Keratinocyte (primary cell): ENCODE measurements around the gene SSPN. TPM values are rescaled to one million over a fixed set of nuclear protein-coding genes. Genes with fewer than 3 reads are reported as not detected.

ENCODE experiments used
- DNase-seq: peaks from one replicate; pipeline ENCODE4 v3.0.0-alpha.2; 2011; ENCODE audit warnings: low read depth, missing footprints, low spot score
- FAIRE-seq: peaks from 2 replicates; lab custom pipeline; 2011; peaks lifted over from hg19 to GRCh38; lab: Jason Lieb, UNC
- H2AFZ ChIP-seq: 2 replicates; pipeline ENCODE4 v1.6.0; 2012; ENCODE audit warnings: low read length, control low read depth, inconsistent platforms; ENCODE audit not compliant: control insufficient read depth
- H3K27ac ChIP-seq: 2 replicates; pipeline ENCODE4 v1.5.1; 2011; ENCODE audit warnings: low read length; ENCODE audit not compliant: control insufficient read depth, insufficient read depth
- H3K27me3 ChIP-seq: 3 replicates; pipeline ENCODE4 v1.6.0; 2011; ENCODE audit warnings: low read length; ENCODE audit not compliant: control insufficient read depth, insufficient read depth; ENCODE audit errors: extremely low read depth
- H3K36me3 ChIP-seq, 2 experiments: 2 replicates in 1 of 2; 3 replicates in 1 of 2; pipeline ENCODE4 v1.5.1; 2011; ENCODE audit warnings: low read length in 2 of 2, mild to moderate bottlenecking in 1 of 2; ENCODE audit not compliant: control insufficient read depth in 2 of 2, insufficient read depth in 2 of 2; ENCODE audit errors: extremely low read depth in 1 of 2
- H3K4me1 ChIP-seq: 3 replicates; pipeline ENCODE4 v1.5.1; 2011; ENCODE audit warnings: low read length; ENCODE audit not compliant: control insufficient read depth, insufficient read depth; ENCODE audit errors: extremely low read depth
- H3K4me2 ChIP-seq: 3 replicates; pipeline ENCODE4 v1.6.0; 2011; ENCODE audit warnings: low read depth, low read length; ENCODE audit not compliant: control insufficient read depth, insufficient read depth; ENCODE audit errors: extremely low read depth
- H3K4me3 ChIP-seq, 3 experiments: fragments of 200-600 bp in 1 of 3; sonication (generic) in 1 of 3; 2 replicates in 2 of 3; 3 replicates in 1 of 3; pipeline ENCODE4 v1.5.1; 2011 to 2016; ENCODE audit warnings: low read length in 3 of 3, mild to moderate bottlenecking in 3 of 3, control low read depth in 2 of 3, inconsistent platforms in 1 of 3, low read depth in 1 of 3, mixed read lengths in 1 of 3, mixed run types in 1 of 3, moderate library complexity in 1 of 3; ENCODE audit not compliant: control insufficient read depth in 2 of 3, insufficient read depth in 2 of 3; ENCODE audit errors: extremely low read depth in 1 of 3
- H3K79me2 ChIP-seq: 2 replicates; pipeline ENCODE4 v1.6.0; 2012; ENCODE audit warnings: low read length; ENCODE audit not compliant: control insufficient read depth, insufficient read depth
- H3K9ac ChIP-seq: 3 replicates; pipeline ENCODE4 v1.6.0; 2011; ENCODE audit warnings: low read length; ENCODE audit not compliant: control insufficient read depth, insufficient read depth; ENCODE audit errors: extremely low read depth
- H3K9me1 ChIP-seq: 3 replicates; pipeline ENCODE4 v1.6.0; 2011; ENCODE audit warnings: low read length; ENCODE audit not compliant: control insufficient read depth, insufficient read depth; ENCODE audit errors: extremely low read depth
- H3K9me3 ChIP-seq: 2 replicates; pipeline ENCODE4 v1.5.1; 2012; ENCODE audit warnings: low read depth, low read length; ENCODE audit not compliant: control insufficient read depth
- H4K20me1 ChIP-seq: 3 replicates; pipeline ENCODE4 v1.6.0; 2011; ENCODE audit warnings: low read length; ENCODE audit not compliant: control insufficient read depth, insufficient read depth; ENCODE audit errors: extremely low read depth
- EZH2 ChIP-seq: IDR thresholded peaks from one replicate; pipeline ENCODE4 v1.6.1; 2012; ENCODE audit warnings: inconsistent platforms, mild to moderate bottlenecking, low read length, moderate library complexity
- dilution Hi-C: fragments of 300-500 bp; cut with MboI; formaldehyde crosslinking; loops from one replicate; pipeline ENCODE4 v1.7.0; 2020; ENCODE audit warnings: low sequenced_read_pairs; ENCODE audit not compliant: extremely low pct_ligation_motif_present
- polyA plus RNA-seq, 5 experiments: library from polyadenylated mRNA; depleted of rRNA in 3 of 5; stranded (reverse) in 3 of 5; stranded (forward) in 1 of 5; unstranded in 1 of 5; fragments of >200 nt; gene quantifications; 1 replicate in 1 of 5; 2 replicates in 3 of 5; 3 replicates in 1 of 5; pipeline versions ENCODE4 v1.2.1 to v1.2.3, GENCODE V29; 2011 to 2012; ENCODE audit warnings: missing spikeins in 2 of 5, low read depth in 1 of 5, low replicate concordance in 1 of 5
- TF ChIP-seq, protein P1 (sequence below), 3 experiments: IDR thresholded peaks in 1 of 3; conservative IDR thresholded peaks in 1 of 3; optimal IDR thresholded peaks in 1 of 3; 2 replicates in 2 of 3; 3 replicates in 1 of 3; pipeline versions ENCODE3 to v1.5.1; 2011; ENCODE audit warnings: low read length in 3 of 3, mild to moderate bottlenecking in 3 of 3, moderate library complexity in 2 of 3, control low read depth in 1 of 3, inconsistent platforms in 1 of 3; ENCODE audit not compliant: insufficient read depth in 2 of 3; ENCODE audit errors: extremely low read depth in 1 of 3

SSPN gene
- polyA plus RNA-seq, 1 donor (not counting 4 experiments of a cell fraction or from before 2014, with no cell fraction given), result 1.0 TPM

DNA sequence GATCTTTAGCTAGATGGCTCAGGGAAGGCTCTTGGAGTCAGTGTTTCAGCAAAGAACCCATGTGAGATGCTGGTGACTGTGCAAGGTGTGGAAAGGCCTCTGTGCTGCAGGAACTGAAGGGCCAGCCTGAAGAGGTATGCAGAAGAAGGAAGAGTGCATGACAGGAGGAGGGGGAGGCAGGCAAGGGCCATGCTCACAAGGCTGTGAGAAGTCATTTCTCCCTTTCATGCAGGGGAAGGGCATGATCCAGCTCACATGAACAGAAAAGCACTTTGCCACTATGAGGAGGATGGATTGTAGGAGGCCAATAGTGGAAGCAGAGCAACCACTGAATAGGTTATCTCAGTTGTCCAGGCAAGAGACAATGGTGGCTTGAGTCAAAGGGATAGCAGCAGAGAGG is 83.7 kb downstream of the SSPN start:
- Histone ChIP-seq H3K4me2 (no peak overlapping the region), H3K4me3 (no peak overlapping the region), H3K79me2 (no peaks in the 10 kb centered on the region), H3K9ac (no peak overlapping the region), H2AFZ (no peak overlapping the region), H4K20me1 (no peaks in the 10 kb centered on the region), H3K27ac (no peak overlapping the region), H3K9me3 (no peaks in the 10 kb centered on the region), H3K9me1 (no peaks in the 10 kb centered on the region), H3K27me3 (no peaks in the 10 kb centered on the region), H3K4me1 (peaks cover 19% of the 10 kb centered on the region), H3K36me3 (no peaks in the 10 kb centered on the region)
- DNase-seq, result no peak
- no peak for TF ChIP-seq EZH2
- FAIRE-seq, result no peak
- dilution Hi-C loops, result no loop called here

DNA sequence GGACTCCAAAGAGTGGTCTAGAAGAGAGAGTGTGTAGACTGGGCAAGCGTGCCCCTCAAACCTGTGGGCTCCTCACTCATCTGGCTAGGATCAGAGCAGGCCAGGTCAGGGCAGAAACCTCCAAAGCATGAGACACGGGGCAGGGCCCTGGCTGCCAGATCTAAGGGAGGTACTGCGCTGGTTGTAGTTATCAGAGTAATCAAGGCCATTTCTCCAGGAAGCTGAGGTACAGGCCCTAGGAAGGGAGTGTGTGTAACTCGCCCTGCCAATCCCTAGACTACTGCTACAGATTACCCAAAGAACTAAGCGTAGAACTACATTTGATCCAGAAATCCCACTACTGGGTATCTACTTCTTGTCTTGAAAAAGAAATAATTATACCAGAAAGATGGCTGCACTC is 84.5 kb downstream of the SSPN start:
- Histone ChIP-seq H3K79me2 (no peaks in the 10 kb centered on the region), H3K27me3 (no peaks in the 10 kb centered on the region), H4K20me1 (no peaks in the 10 kb centered on the region), H3K4me2 (no peak overlapping the region), H3K27ac (no peak overlapping the region), H3K9me1 (no peaks in the 10 kb centered on the region), H2AFZ (no peak overlapping the region), H3K4me3 (no peak overlapping the region), H3K36me3 (no peaks in the 10 kb centered on the region), H3K4me1 (peaks cover 11% of the 10 kb centered on the region), H3K9ac (no peak overlapping the region), H3K9me3 (no peaks in the 10 kb centered on the region)
- dilution Hi-C loops, result no loop called here
- FAIRE-seq (no peak), DNase-seq (no peak)
- no peak for TF ChIP-seq EZH2
- TF ChIP-seq, protein P1, sequence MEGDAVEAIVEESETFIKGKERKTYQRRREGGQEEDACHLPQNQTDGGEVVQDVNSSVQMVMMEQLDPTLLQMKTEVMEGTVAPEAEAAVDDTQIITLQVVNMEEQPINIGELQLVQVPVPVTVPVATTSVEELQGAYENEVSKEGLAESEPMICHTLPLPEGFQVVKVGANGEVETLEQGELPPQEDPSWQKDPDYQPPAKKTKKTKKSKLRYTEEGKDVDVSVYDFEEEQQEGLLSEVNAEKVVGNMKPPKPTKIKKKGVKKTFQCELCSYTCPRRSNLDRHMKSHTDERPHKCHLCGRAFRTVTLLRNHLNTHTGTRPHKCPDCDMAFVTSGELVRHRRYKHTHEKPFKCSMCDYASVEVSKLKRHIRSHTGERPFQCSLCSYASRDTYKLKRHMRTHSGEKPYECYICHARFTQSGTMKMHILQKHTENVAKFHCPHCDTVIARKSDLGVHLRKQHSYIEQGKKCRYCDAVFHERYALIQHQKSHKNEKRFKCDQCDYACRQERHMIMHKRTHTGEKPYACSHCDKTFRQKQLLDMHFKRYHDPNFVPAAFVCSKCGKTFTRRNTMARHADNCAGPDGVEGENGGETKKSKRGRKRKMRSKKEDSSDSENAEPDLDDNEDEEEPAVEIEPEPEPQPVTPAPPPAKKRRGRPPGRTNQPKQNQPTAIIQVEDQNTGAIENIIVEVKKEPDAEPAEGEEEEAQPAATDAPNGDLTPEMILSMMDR (optimal IDR thresholded peaks at IDR 0.05 in 1 of 3, IDR thresholded peaks at IDR 0.05 in 1 of 3, conservative IDR thresholded peaks at IDR 0.05 in 1 of 3; ENCODE audit: extremely low read depth in 1 of 3, insufficient read depth in 2 of 3, low read length in 3 of 3), result no peak

- Histone ChIP-seq H3K79me2 (no peaks in the 10 kb centered on the region), H3K27me3 (no peaks in the 10 kb centered on the region), H3K36me3 (no peaks in the 10 kb centered on the region), H3K4me2 (no peak overlapping the region), H3K4me3 (no peak overlapping the region), H3K9me1 (no peaks in the 10 kb centered on the region), H3K27ac (no peak overlapping the region), H3K9me3 (no peaks in the 10 kb centered on the region), H2AFZ (no peak overlapping the region), H3K4me1 (peaks cover 1% of the 10 kb centered on the region), H4K20me1 (no peaks in the 10 kb centered on the region), H3K9ac (no peak overlapping the region)
- FAIRE-seq (no peak), DNase-seq (no peak)
- dilution Hi-C loops, result no loop called here
- TF ChIP-seq, protein P1 (optimal IDR thresholded peaks at IDR 0.05 in 1 of 3, IDR thresholded peaks at IDR 0.05 in 1 of 3, conservative IDR thresholded peaks at IDR 0.05 in 1 of 3; ENCODE audit: extremely low read depth in 1 of 3, insufficient read depth in 2 of 3, low read length in 3 of 3), result no peak
- TF ChIP-seq EZH2, result no peak
Observed at GRCh38 chr12:26280869-26281268, 85.5 kb downstream of the SSPN start.
